ENCODE results near the gene VARS1. TPM values are rescaled to one million over a fixed set of nuclear protein-coding genes. Genes with fewer than 3 reads are reported as not detected.

Gene VARS1
- total RNA-seq, 2 experiments from 2014 or later, result 51.2 to 137 TPM

DNA sequence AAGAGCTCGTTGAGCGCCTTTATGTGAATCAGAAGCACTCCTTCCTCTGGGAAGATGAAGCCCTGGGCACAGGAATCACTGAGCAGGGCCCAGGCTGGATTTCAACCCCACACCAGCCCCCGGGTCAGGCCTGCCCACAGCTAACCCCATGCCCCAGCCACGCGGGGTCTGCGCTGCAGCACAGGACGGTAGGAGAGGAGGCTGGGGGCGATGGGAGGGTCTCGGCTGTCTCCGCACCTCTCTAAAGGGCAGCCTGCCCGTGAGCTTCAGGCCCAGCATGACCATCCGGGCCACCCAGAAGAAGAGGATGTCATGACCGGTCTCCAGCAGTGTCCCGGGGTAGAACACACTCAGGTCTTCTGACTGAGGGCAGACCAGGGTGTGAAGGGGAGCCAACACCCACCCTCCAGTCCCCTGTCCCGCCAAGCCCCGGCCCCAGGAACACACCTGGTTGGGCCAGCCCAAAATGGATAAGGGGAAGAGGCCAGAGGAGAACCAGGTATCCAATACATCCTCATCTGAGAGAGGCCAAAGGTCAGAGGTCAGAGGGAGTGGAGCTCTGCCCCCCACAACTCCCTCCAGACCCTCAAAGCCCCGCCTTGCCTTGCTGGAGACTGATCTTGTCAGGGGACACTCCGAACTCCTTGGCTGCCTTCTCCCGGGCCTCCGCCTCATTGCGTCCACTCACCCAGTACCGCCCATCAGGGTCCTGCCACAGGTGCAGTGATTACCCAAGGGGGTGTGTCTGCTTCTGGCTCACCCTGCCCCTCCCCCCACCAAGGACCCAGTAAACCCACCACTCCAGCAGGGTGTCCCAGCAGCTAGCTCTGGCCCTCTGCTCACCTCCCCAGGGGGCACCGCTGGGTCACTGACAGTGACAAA is 14.1 kb downstream of the VARS1 start:
- H2AFZ ChIP-seq (ENCODE audit: low read length), result no peak overlapping the region
- no peak overlapping the region for H3K4me3 ChIP-seq (ENCODE audit: low read depth, low read length, poor library complexity, severe bottlenecking)
- no peaks in the 10 kb centered on the region for H3K9me3 ChIP-seq (ENCODE audit: low read length)
- no peaks in the 10 kb centered on the region for H3K79me2 ChIP-seq (ENCODE audit: insufficient read depth, low read depth, low read length)
- peaks cover 88% of the 10 kb centered on the region for H3K36me3 ChIP-seq (ENCODE audit: insufficient read depth, low read length)
- no peak for DNase-seq (ENCODE audit: low spot score)
- H3K4me1 ChIP-seq (ENCODE audit: insufficient read depth, low read length, poor library complexity, severe bottlenecking), result no peaks in the 10 kb centered on the region
- CTCF ChIA-PET (ENCODE audit: unreplicated experiment), result no interaction called here
- H4K20me1 ChIP-seq (ENCODE audit: insufficient read depth, low read length), result no peaks in the 10 kb centered on the region
- no peak overlapping the region for H3K4me2 ChIP-seq (ENCODE audit: low read length)
- TF ChIP-seq, protein P1, sequence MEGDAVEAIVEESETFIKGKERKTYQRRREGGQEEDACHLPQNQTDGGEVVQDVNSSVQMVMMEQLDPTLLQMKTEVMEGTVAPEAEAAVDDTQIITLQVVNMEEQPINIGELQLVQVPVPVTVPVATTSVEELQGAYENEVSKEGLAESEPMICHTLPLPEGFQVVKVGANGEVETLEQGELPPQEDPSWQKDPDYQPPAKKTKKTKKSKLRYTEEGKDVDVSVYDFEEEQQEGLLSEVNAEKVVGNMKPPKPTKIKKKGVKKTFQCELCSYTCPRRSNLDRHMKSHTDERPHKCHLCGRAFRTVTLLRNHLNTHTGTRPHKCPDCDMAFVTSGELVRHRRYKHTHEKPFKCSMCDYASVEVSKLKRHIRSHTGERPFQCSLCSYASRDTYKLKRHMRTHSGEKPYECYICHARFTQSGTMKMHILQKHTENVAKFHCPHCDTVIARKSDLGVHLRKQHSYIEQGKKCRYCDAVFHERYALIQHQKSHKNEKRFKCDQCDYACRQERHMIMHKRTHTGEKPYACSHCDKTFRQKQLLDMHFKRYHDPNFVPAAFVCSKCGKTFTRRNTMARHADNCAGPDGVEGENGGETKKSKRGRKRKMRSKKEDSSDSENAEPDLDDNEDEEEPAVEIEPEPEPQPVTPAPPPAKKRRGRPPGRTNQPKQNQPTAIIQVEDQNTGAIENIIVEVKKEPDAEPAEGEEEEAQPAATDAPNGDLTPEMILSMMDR (conservative IDR thresholded peaks at IDR 0.05; ENCODE audit: low read length), result no peak
- TF ChIP-seq EZH2phosphoT487 (IDR thresholded peaks at IDR 0.05; ENCODE audit: borderline replicate concordance, low read depth, low read length), result no peak
- H3K27ac ChIP-seq (ENCODE audit: low read depth, low read length, poor library complexity, severe bottlenecking), result no peak overlapping the region
- no peaks in the 10 kb centered on the region for H3K9me2 ChIP-seq (ENCODE audit: insufficient read depth, low read length)
- no TSS peak for BruUV-seq (replicated peaks)
- intact Hi-C loops (cut with micrococcal nuclease; ENCODE audit: unreplicated experiment), result no loop called here
- POLR2A ChIA-PET, result no interaction called here

DNA sequence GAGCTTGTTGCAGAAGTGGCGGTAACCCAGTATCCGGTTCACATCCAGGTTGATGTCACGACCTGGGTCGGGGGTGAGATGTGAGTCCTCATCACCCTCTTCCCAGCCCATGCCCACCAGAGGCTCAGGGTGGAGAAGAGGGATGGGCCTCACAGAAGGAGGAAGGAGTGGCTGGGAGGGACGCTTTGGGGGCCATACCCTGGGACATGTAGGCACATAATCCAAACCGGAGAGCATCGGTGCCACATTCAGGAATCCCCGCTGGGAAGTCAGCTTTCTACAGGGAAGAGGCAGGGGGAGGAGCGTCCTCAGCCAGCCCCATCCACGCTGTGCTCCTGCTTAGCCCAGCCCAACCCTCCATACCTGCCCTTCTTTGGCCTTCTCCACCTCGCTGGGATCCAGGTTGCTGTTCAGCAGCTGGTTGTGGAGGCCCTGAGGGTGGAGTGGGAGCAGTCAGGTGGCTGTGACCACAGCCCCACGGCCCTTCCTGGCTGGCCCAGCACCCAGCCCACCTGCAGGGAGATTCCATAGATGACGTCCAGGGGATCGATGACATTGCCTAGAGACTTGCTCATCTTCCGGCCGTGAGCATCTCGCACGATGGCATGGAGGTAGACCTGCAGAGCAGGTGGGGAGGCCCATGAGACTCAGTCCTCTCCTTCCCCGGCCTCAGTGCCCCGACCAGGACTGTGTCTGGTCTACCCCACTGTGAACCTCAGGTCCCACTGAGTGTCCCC is 14.9 kb downstream of the VARS1 start:
- Histone ChIP-seq H4K20me1 (ENCODE audit: insufficient read depth, low read length) (no peaks in the 10 kb centered on the region), H3K4me2 (ENCODE audit: low read length) (no peak overlapping the region), H3K36me3 (ENCODE audit: insufficient read depth, low read length) (peaks cover 80% of the 10 kb centered on the region), H3K27ac (ENCODE audit: low read depth, low read length, poor library complexity, severe bottlenecking) (no peak overlapping the region), H3K4me3 (ENCODE audit: low read depth, low read length, poor library complexity, severe bottlenecking) (no peak overlapping the region), H2AFZ (ENCODE audit: low read length) (no peak overlapping the region), H3K4me1 (ENCODE audit: insufficient read depth, low read length, poor library complexity, severe bottlenecking) (no peaks in the 10 kb centered on the region), H3K9me2 (ENCODE audit: insufficient read depth, low read length) (no peaks in the 10 kb centered on the region), H3K79me2 (ENCODE audit: insufficient read depth, low read depth, low read length) (no peaks in the 10 kb centered on the region), H3K9me3 (ENCODE audit: low read length) (no peaks in the 10 kb centered on the region)
- intact Hi-C loops (cut with micrococcal nuclease; ENCODE audit: unreplicated experiment), result no loop called here
- ChIA-PET POLR2A (no interaction called here), CTCF (ENCODE audit: unreplicated experiment) (no interaction called here)
- TF ChIP-seq EZH2phosphoT487 (IDR thresholded peaks at IDR 0.05; ENCODE audit: borderline replicate concordance, low read depth, low read length), result no peak
- TF ChIP-seq, protein P1 (conservative IDR thresholded peaks at IDR 0.05; ENCODE audit: low read length), result no peak
- BruUV-seq (replicated peaks), result no TSS peak
- no peak for DNase-seq (ENCODE audit: low spot score)

All from OCI-LY7 (cell line).